ENCODE data around the gene GTF3C4. TPM values are rescaled to one million over a fixed set of nuclear protein-coding genes. Genes with fewer than 3 reads are reported as not detected.
A peak's percentile ranks its signal among the peaks of the same experiment; 100 is the strongest.

Gene GTF3C4
- total and polyA plus RNA-seq, 2 of the 13 experiments (the other 11 are each of a cell fraction or from before 2014, with no cell fraction given) = 2.6 to 12.9 TPM

GRCh38 chr9:132669698-132670456, 387 bp upstream of the GTF3C4 start, which contains the start of gene DDX31 (continued):
- TF ChIP-seq ZNF441 (CRISPR knock-in tag; IDR thresholded peaks at IDR 0.05; ENCODE audit: borderline replicate concordance) (no peak), LBX2 (CRISPR knock-in tag; IDR thresholded peaks at IDR 0.05; ENCODE audit: borderline replicate concordance) (peak; percentile 68; the same call in 1 of the 2 replicates), UBTF (CRISPR knock-in tag; IDR thresholded peaks at IDR 0.05) (peak; percentile 92), POGZ (CRISPR knock-in tag; IDR thresholded peaks at IDR 0.05) (peak; percentile 62; the same call in 1 of the 2 replicates), ZNF83 (CRISPR knock-in tag; IDR thresholded peaks at IDR 0.05; ENCODE audit: borderline replicate concordance) (no peak), ELK4 (CRISPR knock-in tag; IDR thresholded peaks at IDR 0.05; ENCODE audit: borderline replicate concordance) (no peak; the same call in 1 of the 2 replicates), NBN (conservative IDR thresholded peaks at IDR 0.05) (no peak), RBM22 (optimal IDR thresholded peaks at IDR 0.05; ENCODE audit: low read length) (peak; percentile 44), ZNF746 (CRISPR knock-in tag; IDR thresholded peaks at IDR 0.05) (peak; percentile 41; the same call in 1 of the 2 replicates), HMGA1 (CRISPR knock-in tag; conservative IDR thresholded peaks at IDR 0.05) (no peak), RFX1 (IDR thresholded peaks at IDR 0.05) (peak; percentile 88), ZSCAN12 (CRISPR knock-in tag; IDR thresholded peaks at IDR 0.05) (no peak; the same call in 1 of the 2 replicates), ZFP62 (CRISPR knock-in tag; IDR thresholded peaks at IDR 0.05) (no peak)
- TF ChIP-seq, protein P1, sequence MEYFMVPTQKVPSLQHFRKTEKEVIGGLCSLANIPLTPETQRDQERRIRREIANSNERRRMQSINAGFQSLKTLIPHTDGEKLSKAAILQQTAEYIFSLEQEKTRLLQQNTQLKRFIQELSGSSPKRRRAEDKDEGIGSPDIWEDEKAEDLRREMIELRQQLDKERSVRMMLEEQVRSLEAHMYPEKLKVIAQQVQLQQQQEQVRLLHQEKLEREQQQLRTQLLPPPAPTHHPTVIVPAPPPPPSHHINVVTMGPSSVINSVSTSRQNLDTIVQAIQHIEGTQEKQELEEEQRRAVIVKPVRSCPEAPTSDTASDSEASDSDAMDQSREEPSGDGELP (IDR thresholded peaks at IDR 0.05; ENCODE audit: borderline replicate concordance, low read depth) = peak; percentile 90
- TF ChIP-seq, protein P2, sequence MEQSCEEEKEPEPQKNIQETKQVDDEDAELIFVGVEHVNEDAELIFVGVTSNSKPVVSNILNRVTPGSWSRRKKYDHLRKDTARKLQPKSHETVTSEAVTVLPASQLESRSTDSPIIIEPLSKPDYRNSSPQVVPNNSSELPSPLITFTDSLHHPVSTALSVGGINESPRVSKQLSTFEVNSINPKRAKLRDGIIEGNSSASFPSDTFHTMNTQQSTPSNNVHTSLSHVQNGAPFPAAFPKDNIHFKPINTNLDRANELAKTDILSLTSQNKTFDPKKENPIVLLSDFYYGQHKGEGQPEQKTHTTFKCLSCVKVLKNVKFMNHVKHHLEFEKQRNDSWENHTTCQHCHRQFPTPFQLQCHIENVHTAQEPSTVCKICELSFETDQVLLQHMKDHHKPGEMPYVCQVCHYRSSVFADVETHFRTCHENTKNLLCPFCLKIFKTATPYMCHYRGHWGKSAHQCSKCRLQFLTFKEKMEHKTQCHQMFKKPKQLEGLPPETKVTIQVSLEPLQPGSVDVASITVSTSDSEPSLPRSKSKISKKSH (CRISPR knock-in tag; IDR thresholded peaks at IDR 0.05; ENCODE audit: borderline replicate concordance) = peak; percentile 93
